DND-41 (cell line): Measurements from ENCODE around the gene CBARP.

Source experiments
- ATAC-seq: fragments of 200-7000 bp; cut with Tn5 transposase; 3 replicates; pipeline ENCODE4 v1.9.1; 2021; ENCODE audit warnings: low read depth; ENCODE audit not compliant: insufficient read depth
- DNase-seq: peaks from one replicate; pipeline ENCODE4 v3.0.0-alpha.2; 2020
- H2AFZ ChIP-seq: 2 replicates; pipeline ENCODE4 v1.6.0; 2012; ENCODE audit warnings: low read depth, low read length
- H3K27ac ChIP-seq: 2 replicates; pipeline ENCODE4 v1.5.1; 2012; ENCODE audit warnings: low read length, inconsistent platforms
- H3K27me3 ChIP-seq: fragments of 200-600 bp; sonication (generic); 2 replicates; pipeline ENCODE4 v1.6.0; 2012; ENCODE audit warnings: low read length, mild to moderate bottlenecking, inconsistent platforms; ENCODE audit not compliant: insufficient read depth, poor library complexity
- H3K36me3 ChIP-seq: 2 replicates; pipeline ENCODE4 v1.5.1; 2012; ENCODE audit warnings: low read length, inconsistent platforms; ENCODE audit not compliant: insufficient read depth
- H3K4me1 ChIP-seq: 2 replicates; pipeline ENCODE4 v1.5.1; 2012; ENCODE audit warnings: mild to moderate bottlenecking, low read length; ENCODE audit not compliant: insufficient read depth
- H3K4me2 ChIP-seq: 2 replicates; pipeline ENCODE4 v1.6.0; 2012; ENCODE audit warnings: mild to moderate bottlenecking, moderate library complexity, low read length, inconsistent platforms; ENCODE audit not compliant: insufficient read depth
- H3K4me3 ChIP-seq, 2 experiments: fragments of 200-600 bp in 1 of 2; shearing (Covaris generic) in 1 of 2; 2 replicates each; pipeline ENCODE4 v1.5.1; 2012 to 2016; ENCODE audit warnings: inconsistent platforms in 2 of 2, low read length in 2 of 2, mild to moderate bottlenecking in 2 of 2, low read depth in 1 of 2, moderate library complexity in 1 of 2
- H3K79me2 ChIP-seq: 2 replicates; pipeline ENCODE4 v1.6.0; 2012; ENCODE audit warnings: low read length, inconsistent platforms; ENCODE audit not compliant: insufficient read depth
- H3K9ac ChIP-seq: 2 replicates; pipeline ENCODE4 v1.6.0; 2012; ENCODE audit warnings: low read depth, mild to moderate bottlenecking, inconsistent platforms, low read length, moderate library complexity
- H3K9me3 ChIP-seq: 2 replicates; pipeline ENCODE4 v1.5.1; 2012; ENCODE audit warnings: low read length, moderate library complexity, mild to moderate bottlenecking, inconsistent platforms; ENCODE audit not compliant: insufficient read depth, severe bottlenecking
- H4K20me1 ChIP-seq: 2 replicates; pipeline ENCODE4 v1.6.0; 2012; ENCODE audit warnings: low read length; ENCODE audit not compliant: insufficient read depth
- EZH2 ChIP-seq: IDR thresholded peaks from 3 replicates; pipeline ENCODE4 v1.6.1; 2012; ENCODE audit warnings: borderline replicate concordance, low read depth, mild to moderate bottlenecking, moderate library complexity, low read length, inconsistent platforms; ENCODE audit not compliant: severe bottlenecking
- TF ChIP-seq, protein P1 (sequence below): IDR thresholded peaks from 2 replicates; pipeline ENCODE4 v1.5.1; 2012; ENCODE audit warnings: borderline replicate concordance, low read length, moderate library complexity, mild to moderate bottlenecking; ENCODE audit not compliant: poor library complexity, severe bottlenecking; ENCODE audit errors: extremely low read depth

CBARP gene

DNA sequence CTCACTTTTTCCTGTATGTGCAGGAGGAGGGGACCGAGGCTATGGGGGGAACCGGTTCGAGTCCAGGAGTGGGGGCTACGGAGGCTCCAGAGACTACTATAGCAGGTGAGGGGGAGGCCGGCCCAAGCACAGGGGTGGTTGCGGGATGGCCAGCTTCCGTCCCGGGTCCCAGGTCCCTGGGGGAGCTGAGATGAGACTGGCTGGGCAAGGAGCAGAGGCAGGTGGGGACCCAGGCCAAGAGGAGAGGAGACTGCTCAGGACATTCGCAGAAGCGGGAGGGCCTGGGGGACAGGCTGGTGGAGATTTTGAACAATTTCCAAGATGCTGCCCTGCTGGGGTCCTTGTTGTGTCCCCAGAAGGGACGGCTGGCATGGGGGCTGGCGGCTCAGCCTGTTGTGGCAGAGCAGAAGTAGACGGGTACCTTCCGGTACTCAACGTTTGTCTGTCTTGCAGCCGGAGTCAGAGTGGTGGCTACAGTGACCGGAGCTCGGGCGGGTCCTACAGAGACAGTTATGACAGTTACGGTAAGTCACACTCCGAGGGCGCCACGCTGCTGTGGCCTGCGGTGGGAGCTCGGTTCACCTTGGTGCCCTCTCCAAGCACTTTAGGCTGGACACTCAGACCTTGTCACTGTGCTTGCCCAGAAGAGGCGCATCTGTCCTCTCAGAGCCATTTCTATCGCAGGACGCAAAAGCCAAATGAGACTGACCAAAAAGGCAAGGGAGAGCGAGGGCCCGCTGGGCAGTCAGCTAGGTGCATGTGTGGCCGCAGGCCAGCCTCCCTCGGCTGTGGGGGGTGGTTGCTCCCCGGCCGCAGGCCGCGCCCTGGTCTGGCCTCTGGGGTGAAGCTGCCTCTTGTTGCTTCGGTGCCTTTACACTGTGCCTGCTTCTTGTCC is 34.0 kb upstream of the CBARP start:
- Histone ChIP-seq H4K20me1 (peaks cover 64% of the 10 kb centered on the region), H3K4me3 (peak overlapping the region in 1 of 2 experiments; percentile 95; a peak in 1 of 4 replicates), H3K79me2 (peaks cover 66% of the 10 kb centered on the region), H3K9ac (peak overlapping the region; percentile 90), H3K27ac (peak overlapping the region; percentile 92; the same call in 1 of the 2 replicates), H2AFZ (no peak overlapping the region), H3K27me3 (peaks cover 3% of the 10 kb centered on the region), H3K36me3 (peaks cover 61% of the 10 kb centered on the region), H3K4me2 (peak overlapping the region; percentile 83), H3K9me3 (no peaks in the 10 kb centered on the region), H3K4me1 (peaks cover 82% of the 10 kb centered on the region)
- no peak for ATAC-seq
- no peak for DNase-seq
- no peak for TF ChIP-seq EZH2
- TF ChIP-seq, protein P1, sequence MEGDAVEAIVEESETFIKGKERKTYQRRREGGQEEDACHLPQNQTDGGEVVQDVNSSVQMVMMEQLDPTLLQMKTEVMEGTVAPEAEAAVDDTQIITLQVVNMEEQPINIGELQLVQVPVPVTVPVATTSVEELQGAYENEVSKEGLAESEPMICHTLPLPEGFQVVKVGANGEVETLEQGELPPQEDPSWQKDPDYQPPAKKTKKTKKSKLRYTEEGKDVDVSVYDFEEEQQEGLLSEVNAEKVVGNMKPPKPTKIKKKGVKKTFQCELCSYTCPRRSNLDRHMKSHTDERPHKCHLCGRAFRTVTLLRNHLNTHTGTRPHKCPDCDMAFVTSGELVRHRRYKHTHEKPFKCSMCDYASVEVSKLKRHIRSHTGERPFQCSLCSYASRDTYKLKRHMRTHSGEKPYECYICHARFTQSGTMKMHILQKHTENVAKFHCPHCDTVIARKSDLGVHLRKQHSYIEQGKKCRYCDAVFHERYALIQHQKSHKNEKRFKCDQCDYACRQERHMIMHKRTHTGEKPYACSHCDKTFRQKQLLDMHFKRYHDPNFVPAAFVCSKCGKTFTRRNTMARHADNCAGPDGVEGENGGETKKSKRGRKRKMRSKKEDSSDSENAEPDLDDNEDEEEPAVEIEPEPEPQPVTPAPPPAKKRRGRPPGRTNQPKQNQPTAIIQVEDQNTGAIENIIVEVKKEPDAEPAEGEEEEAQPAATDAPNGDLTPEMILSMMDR, result no peak

DNA sequence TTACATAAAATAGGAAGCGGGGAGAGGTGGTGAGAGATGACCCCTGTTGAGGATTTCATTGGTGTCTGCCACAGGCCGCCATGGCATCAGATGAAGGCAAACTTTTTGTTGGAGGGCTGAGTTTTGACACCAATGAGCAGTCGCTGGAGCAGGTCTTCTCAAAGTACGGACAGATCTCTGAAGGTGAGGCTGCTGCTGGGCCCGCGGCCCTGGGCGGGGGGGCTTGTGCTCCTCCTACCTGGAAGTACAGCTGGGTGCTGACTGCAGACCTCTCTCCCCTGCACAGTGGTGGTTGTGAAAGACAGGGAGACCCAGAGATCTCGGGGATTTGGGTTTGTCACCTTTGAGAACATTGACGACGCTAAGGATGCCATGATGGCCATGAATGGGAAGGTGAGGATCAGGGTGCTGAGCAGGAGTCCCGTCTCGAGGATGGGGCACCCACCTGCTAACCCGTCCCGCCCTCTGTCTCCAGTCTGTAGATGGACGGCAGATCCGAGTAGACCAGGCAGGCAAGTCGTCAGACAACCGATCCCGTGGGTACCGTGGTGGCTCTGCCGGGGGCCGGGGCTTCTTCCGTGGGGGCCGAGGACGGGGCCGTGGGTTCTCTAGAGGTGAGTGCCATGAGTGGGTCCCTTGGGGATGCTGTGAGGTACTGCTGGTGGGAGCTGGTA is 33.2 kb upstream of the CBARP start:
- Histone ChIP-seq H3K9me3 (no peaks in the 10 kb centered on the region), H3K4me3 (peak overlapping the region in 1 of 2 experiments; percentile 95; a peak in 2 of 4 replicates), H3K27ac (peak overlapping the region; percentile 92), H3K27me3 (peaks cover 4% of the 10 kb centered on the region), H4K20me1 (peaks cover 57% of the 10 kb centered on the region), H2AFZ (no peak overlapping the region), H3K79me2 (peaks cover 58% of the 10 kb centered on the region), H3K4me1 (peaks cover 80% of the 10 kb centered on the region), H3K9ac (peak overlapping the region; percentile 90), H3K36me3 (peaks cover 57% of the 10 kb centered on the region), H3K4me2 (peak overlapping the region; percentile 83)
- no peak for TF ChIP-seq EZH2
- TF ChIP-seq, protein P1, result no peak
- ATAC-seq (no peak), DNase-seq (no peak)

DNA sequence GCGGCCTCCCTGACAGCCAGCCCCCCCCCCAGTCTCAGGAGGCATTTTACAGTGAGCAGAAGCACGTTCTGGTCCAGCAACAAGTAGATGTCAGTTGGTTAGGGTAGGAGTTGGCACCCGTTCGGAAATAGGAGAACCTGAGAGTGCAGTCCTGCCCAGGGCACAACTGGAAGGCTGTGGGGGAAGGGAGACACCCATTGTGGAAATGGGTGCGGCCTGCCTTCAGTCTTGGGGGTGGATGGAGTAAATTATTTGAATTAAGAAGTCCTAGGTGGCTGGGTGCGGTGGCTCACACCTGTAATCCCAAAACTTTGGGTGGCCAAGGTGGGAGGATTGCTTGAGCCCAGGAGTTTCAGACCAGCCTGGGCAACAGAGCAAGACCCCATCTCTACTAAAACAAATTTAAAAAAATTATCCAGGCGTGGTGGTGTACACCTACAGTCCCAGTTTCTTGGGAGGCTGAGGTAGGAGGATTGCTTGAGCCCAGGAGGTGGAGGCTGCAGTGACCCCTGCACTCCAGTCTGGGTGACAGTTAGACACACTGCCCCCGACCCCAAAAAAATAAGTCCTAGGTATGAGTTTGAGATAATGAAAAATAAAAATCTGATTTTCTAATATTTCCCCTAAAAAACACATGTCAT is 32.5 kb upstream of the CBARP start:
- TF ChIP-seq EZH2, result no peak
- TF ChIP-seq, protein P1, result no peak
- peak; percentile 38 for DNase-seq
- Histone ChIP-seq H3K27ac (peak overlapping the region; percentile 92), H3K36me3 (peaks cover 57% of the 10 kb centered on the region), H3K4me1 (peaks cover 79% of the 10 kb centered on the region), H3K79me2 (peaks cover 56% of the 10 kb centered on the region), H2AFZ (no peak overlapping the region), H3K4me3 (peak overlapping the region; percentile 79 to 95; a peak in 3 of 4 replicates), H3K27me3 (peaks cover 4% of the 10 kb centered on the region), H4K20me1 (peaks cover 56% of the 10 kb centered on the region), H3K4me2 (peak overlapping the region; percentile 83), H3K9ac (peak overlapping the region; percentile 90), H3K9me3 (no peaks in the 10 kb centered on the region)
- no peak for ATAC-seq
